Medulla oblongata (tissue), 1 donor: ENCODE measurements around the gene SOCS3.

Source experiments
- DNase-seq: peaks from one replicate; pipeline ENCODE4 v3.0.0-alpha.2; 2015; ENCODE audit errors: extremely low spot score

The SOCS3 gene

DNA sequence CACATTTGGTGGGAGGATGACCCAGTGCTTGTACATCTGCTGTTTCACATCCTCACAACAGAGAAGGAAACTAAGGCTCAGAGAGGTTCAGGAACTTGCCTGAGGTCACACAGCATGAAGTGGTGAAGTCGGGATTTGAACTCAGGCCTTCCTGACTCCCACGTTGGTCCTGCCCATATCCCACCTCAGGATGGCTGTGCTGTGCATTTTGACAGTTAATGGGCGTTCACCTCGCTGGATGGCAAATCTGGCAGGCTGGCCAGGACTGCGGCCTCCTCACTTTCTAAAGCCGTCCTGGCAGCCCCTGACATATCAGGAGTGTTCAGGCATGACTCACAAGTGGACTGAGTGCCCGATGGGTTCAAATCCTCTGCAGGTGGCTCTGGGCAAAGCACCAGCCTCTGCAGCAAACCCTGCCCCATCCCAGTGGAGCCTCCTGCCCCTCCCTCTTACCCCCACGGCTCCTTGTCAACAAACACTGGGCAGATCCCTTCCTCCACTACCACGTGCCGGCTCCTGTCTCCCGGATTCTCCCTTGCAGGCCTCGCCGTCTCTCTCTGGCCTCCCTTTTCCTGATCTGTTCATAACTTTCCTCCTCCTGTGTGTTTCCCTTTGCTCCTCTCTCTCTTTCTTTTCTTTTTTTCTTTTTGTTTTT is 29.2 kb downstream of the SOCS3 start:
- DNase-seq = no peak

DNA sequence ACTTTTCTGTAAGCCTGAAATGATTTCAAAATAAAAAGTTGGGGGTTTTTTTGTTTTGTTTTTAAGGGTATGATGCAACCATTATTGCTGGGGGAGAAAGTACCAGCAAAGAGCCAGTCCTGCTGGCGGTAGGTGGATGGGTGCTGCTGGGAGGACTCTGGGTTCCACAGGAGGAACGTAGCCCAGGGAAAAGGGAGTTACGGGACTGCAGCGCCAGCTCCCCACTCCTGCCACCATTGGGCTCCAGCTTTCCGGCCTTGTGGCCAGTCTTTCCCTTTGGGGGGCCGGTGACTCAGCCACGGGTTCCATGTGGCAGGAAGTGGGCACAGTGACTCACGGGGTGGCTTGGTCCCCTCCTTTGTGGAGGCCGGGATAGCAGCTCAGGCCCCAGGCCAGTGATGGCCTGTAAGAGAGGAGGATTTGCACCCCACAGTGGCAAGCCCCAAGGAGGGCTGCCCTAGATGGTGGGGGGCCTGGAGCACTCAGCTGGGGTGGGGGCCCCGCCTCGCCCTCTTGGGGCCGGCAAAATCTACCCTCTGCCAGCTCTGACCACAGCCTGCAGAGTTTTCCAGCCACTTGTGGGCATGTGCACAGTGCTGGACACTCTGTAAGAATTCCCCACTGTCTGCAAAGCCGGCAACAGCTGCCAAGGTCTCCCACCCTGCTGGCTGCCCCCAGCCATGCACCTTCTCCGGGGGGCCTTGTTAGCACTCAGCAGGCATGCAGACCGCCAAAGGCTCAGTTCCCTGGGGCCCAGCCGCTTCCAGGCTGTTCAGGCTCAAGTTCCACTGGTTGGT is 30.4 kb downstream of the SOCS3 start:
- no peak for DNase-seq

DNA sequence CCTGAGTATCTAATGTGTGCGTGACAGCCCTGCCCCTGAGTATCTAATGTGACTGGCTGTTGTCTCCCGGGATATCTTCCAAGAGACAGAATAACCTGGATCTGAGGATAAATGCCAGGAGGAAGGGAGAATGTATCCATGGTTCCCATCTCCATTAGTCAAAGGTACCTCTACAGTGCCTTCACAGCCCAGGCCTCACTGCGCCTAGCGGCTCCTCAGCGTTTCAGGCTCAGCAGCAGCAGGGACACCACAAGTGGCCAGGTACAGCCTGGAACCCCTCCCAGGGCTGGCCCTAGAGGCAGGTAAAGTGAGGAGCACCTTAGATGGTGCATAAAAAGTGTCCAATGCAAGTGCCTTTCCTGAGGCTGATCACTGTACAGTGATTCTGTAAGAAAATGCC is 32.0 kb downstream of the SOCS3 start:
- no peak for DNase-seq

GRCh38 chr17:78325076-78325687 is 34.7 kb downstream of the SOCS3 start:
- no peak for DNase-seq

DNA sequence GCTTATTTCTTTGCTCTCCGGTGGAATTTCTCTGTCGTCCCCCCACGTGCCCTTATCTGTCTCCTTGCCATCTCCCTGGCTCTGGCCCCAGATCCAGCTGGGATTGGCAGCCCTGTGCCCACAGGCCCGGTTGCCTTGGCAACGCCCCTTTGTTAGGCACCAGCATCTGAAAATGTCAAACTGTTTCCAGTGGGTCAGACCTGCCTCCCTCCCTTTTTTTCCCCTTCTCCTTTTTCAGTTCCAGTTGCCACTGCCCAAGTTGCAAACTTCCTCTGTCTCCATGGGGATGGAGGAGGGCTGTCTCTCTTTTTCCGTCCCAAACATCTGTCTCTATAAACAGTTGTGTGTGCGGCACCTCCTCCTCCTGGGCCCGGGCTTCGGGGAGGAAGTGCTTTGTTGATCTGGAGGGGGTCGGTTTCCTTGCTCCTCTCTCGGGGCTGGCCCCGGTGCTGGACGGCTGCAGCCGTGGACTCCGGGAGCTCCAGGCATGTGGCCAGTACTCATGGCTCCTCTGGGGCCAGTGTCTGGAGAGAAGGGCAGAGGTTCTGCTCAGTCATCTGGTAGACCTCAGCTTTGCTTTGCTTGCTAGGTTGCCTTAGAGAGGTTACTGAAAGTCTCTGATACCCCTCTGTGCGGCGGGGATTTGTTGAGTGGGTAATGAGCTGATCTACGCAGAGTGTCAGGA is 35.3 kb downstream of the SOCS3 start:
- peak; percentile 75 for DNase-seq

DNA sequence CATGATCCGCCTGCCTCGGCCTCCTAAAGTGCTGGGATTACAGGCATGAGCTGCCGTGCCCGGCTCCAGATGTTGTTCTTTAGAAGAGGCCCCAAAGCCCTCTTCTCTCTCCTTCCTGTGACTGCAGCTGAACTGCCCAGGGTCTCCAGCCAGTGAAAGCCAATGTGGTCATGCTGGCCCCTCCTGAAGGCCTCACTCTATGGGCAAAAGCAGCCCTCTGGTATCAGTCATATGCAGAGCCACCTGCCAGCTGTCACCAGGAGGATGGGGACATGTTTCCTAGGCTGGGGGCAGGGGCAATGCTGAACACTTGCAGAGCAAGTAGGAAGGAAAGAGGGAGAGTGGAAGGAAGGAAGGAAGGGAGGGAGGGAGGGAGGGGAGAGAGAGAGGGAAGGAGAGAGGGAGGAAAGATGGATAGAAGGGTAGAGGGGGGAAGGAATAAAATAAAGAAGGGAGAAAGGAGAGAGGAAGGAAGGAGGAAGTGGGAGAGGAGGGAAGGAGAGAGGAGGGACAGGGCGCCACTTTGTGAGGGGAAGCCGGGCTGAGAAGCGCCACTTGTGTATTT is 36.0 kb downstream of the SOCS3 start:
- DNase-seq = no peak

GRCh38 chr17:78322858-78323455 is 36.9 kb downstream of the SOCS3 start:
- DNase-seq = no peak

GRCh38 chr17:78322327-78322857 is 37.5 kb downstream of the SOCS3 start:
- DNase-seq = no peak

- DNase-seq = no peak
Measured at GRCh38 chr17:78318843-78319242, 41.0 kb downstream of the SOCS3 start.

GRCh38 chr17:78318407-78318806 is 41.5 kb downstream of the SOCS3 start:
- no peak for DNase-seq

GRCh38 chr17:78317794-78318400 is 42.0 kb downstream of the SOCS3 start:
- DNase-seq = no peak

GRCh38 chr17:78316867-78317789 is 42.7 kb downstream of the SOCS3 start:
- DNase-seq = no peak

GRCh38 chr17:78316115-78316866 is 43.6 kb downstream of the SOCS3 start:
- no peak for DNase-seq

DNA sequence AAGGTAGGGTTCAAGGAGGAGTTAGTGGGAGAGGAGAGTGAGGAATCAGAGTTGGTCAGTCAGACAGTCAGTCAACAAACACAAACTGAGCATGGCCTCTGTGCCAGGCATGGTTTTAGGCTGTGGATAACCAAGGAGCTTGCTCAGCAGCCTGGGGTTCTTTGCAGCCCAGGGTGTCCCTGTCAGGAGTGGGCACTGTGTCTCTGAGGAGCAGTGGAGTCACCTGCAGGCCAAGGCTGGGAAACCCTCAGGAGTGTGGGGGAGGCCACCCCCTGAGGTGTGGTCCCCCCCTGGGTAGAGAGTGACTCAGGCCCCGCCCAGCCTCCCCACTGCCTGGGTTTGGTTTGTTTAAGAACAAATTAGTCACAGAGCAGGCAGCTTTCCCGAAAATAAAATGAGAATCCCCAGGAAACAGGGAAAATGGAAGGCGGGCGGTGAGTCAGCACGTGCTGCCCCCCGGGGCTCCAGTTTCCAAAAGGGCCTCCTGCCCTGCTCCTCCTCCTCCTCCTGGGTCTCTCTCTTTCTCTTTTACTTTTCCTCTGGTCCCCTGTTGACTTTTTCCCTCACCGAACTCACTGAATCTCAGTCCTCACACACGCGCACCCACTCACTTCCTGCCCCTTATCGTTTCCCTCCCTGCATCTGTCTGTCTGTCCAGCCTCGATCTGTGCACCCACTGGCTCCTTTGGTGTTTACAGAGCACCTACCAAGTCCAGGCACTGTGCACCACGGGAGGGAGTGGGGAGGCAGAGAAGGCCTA is 44.3 kb downstream of the SOCS3 start:
- no peak for DNase-seq

GRCh38 chr17:78314683-78315354 is 45.1 kb downstream of the SOCS3 start:
- DNase-seq = no peak

- no peak for DNase-seq
Measured at GRCh38 chr17:78313735-78314648, 45.9 kb downstream of the SOCS3 start.
